ENCODE measurements around the gene PRIMPOL.
"Not testable (repeated sequence)": the region's sequence is repeated elsewhere in the genome, so short reads cannot be mapped to it uniquely, and the experiment has no call there.

PRIMPOL gene

GRCh38 chr4:184641022-184641421 lies 8.5 kb upstream of the PRIMPOL start:
- no peak for DNase-seq (ENCODE audit: low read depth, low spot score)

DNA sequence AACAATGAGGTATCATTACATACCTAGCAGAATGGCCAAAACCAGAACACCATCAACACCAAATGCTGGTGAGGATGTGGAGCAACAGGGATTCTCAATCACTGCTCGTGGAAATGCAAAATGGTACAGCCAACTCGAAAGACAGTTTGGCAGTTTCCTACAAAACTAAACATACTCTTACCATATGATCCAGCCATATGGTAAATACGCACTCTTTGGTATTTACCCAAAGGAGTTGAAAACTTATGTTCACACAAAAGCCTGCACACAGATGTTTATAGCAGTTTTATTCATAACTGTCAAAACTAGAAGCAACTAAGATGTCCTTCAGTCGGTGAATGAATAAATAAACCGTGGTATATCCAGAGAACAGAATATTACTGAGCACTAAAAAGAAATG lies 8.1 kb upstream of the PRIMPOL start:
- DNase-seq (ENCODE audit: low read depth, low spot score), result no peak

- DNase-seq (ENCODE audit: low read depth, low spot score), result no peak
Observed at GRCh38 chr4:184643731-184644130, 5.8 kb upstream of the PRIMPOL start.

DNA sequence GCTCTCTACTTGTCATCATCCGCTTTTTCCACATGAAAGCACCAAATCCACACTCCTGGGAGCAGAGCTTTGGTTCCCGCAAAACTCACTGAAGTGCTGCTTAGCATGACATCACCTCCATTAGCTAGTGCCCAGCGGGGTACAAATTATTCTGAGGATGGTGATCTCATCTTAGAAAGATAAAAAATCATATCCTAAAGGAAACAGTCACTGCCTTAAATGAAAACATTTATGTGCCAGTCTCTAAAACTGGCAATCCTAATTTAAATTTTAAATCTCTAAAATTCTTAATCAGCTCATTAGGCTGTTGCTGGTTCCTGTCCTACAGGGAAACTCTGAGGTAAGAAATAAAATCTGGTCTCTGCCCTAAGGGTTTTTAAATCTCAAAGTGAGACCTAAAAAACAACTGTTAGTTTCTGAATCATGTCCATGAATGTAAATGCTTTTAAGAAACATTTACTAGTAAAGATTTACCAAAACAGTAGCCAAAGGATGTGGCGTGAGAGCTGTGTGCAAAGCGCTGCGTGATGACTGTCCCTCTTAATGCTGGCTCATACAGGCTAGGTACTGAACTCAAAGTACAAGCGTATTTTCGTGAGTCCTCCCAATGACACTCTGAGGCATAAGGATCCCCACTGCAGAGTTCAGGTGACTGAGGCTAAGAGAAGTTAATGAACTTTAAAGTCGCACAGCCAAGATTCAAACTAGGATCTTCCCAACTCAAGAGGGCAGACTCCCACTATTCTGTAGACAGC lies 4.8 kb upstream of the PRIMPOL start:
- no peak for DNase-seq (ENCODE audit: low read depth, low spot score)

DNA sequence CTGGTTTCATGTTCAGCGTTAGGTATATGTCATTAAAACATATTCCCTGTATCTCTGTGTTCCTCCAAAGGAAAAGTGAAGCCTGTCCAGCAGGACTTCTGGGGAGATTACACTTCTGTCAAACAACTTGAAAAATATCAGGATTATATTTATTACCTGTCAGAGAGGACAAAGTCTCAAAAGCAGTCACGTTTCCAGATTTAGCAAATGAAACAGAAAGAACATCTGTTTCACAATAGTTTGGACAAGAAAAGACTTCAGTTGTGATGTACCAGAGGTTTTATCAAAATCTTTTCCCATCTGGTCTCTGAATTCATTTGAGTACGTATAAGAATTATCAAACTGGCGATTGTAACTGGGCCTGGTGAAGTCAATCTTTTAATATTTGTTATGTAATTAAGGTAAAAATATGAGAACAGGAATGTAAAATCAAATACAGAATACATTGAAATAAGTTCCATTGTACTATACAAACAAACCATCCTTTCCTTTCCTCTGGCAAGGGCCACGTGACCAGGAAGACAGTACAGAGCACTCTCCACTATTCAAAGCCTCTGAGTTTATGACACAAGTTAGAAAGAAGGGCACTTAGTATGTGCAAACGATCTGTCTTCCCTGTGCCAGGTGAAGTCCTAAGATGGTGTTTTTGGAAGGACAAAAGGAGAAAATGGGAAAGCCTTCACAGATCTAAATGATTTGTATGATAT lies 3.5 kb upstream of the PRIMPOL start:
- no peak for DNase-seq (ENCODE audit: low read depth, low spot score)

DNA sequence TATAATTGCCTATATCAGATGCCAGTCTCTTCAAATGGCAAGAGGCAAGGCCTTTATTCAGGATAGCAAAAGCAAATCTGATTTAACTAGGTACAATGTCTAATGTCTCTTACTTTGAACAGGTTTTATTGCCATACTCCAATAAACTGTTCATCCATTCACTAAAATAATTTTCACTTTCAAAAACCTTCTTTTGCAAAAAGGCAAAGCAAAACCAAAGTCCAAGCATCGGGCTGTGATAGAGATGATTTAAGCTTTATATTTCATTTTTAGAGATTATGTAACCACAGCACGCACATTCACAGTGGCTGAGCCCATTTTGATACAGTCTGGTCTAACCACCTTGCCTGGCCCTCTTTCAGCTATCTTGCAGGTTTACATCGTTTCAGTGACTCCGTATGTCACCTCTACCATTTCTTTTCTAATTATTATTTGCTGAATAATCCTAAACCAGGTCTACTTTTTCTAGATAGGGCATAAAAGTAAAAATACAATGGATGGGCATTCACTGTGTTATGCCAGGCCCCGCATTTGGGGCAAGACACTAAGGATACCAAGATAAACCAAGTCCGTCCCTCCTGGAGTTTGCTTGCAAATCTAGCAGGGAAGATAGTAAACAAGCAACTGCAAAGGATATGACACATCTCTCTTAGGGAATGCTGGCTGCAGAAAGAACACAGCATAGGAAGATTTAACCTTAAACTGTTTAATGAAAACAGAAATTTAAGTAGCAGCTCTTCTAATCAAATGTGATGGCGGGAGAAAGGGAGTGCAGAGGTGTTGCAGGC lies 2.1 kb upstream of the PRIMPOL start:
- DNase-seq (ENCODE audit: low read depth, low spot score), result no peak

DNA sequence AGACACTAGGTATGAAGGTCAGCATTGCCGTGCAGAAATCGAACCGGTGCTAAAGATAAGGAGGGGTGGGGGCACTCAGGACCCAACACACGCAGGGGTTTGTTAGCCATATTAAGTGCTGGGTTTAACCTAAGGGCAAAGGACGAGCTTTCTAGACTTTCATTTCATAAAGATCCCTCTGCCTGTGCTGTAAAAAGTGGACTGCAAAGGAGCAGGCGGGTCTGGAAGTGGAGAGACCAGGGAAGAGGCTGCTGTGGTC lies 1.6 kb upstream of the PRIMPOL start:
- no peak for DNase-seq (ENCODE audit: low read depth, low spot score)

DNA sequence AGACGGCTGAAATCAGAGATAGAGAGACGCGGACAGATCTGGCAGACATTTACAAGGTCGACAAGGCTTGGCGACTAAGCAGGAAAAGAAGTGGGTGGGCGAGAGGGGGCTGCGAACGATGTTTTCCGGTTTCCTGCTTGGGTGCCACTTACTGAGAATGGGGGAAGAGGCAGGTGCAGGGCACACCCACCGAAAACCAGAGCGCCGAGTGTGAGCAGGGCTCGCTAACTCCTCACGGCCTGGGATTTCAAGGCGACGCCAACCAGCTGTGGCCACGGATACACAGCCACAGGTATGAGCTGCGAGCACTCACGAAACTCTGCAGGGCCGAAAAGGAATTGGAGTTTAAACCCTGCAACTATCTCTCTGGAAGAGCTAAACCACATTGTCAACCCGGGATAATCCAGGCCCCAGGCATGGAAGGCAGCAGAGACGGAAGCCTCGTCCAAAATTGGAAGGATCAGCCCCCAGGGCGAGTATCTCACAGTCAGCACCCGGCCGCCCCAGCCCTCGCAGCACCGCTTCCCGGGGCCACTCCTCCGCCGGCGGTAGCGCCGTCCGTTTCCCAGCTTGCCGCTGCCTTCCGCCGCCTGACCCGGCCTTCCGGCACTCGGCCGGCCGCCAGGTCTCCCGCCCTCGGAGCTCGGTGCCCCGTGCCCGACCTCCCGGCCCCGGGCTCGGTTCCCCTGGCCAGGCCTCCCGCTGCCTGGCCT lies 1.1 kb upstream of the PRIMPOL start:
- DNase-seq (ENCODE audit: low read depth, low spot score), result peak; percentile 81

GRCh38 chr4:184649971-184650855 lies 675 bp downstream of the PRIMPOL start:
- DNase-seq (ENCODE audit: low read depth, low spot score), result peak; percentile 71

GRCh38 chr4:184651899-184652298 lies 2.4 kb downstream of the PRIMPOL start:
- DNase-seq (ENCODE audit: low read depth, low spot score), result peak; percentile 28

GRCh38 chr4:184652681-184653080 lies 3.1 kb downstream of the PRIMPOL start:
- DNase-seq (ENCODE audit: low read depth, low spot score), result not testable (repeated sequence)

DNA sequence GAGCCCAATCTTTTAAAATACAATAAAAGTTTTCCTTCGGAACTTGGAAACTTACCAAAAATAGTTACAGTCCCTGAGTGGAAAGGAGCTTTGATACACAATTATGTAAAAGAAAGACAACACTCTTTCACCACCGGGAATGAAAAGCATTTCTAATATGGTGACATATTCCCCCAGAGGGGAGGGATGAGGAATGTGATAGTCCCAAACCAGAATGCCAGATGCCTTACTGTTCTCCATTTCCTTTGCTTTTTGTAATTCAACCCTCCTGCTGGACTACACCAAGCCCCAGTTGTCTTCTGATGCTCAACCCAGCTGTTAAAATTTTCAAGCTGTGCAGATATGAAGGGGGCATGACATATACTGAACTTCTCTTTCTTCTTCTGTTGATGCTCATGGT lies 4.1 kb downstream of the PRIMPOL start:
- DNase-seq (ENCODE audit: low read depth, low spot score), result no peak

DNA sequence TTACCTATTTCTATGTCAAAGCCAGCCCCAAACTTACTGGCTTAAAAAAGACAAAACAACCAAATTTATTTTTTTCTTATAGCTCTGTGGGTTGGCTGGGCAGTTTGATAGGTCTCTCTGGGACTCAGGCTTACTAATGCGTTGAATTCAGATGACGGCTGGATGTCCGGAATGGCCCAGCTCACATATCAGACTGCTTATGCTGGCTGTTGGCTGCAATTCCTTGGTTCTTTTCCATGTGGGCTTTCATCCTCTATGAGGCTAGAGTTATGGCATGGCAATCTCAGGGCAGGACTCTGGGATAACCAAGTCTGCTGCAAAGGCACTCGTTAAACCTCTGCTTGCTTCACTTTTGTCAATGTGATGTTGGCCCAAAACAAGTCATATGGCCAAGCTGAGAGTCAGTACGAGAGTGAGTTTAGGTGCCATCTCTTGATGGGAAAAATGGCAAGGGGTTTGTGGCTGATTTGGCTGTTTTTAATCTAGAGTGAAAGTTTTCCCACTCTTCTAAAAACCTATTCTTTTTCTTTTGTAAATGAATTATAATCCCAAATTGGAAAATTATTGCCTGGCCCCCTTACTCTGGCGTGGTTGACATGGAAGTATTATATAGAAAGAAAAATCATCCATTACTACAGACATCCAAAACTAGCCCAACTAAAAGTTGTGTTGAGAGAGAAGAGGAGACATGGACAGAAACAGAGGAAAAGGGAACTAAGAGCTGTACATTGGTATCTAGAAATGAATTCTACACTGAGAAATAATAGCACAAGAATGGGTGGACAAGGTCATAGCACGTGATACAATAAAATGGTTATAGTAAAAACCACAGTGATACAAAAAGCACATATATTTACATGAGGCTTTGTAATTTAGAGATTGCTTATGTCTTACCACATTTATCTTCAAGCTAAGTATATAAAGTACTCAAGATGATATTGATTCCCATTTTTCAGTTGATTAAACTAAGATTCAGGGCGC lies 6.6 kb downstream of the PRIMPOL start:
- DNase-seq (ENCODE audit: low read depth, low spot score), result no peak

- DNase-seq (ENCODE audit: low read depth, low spot score), result no peak
Observed at GRCh38 chr4:184657144-184657543, 7.6 kb downstream of the PRIMPOL start.

GRCh38 chr4:184657820-184658219 lies 8.3 kb downstream of the PRIMPOL start:
- not testable (repeated sequence) for DNase-seq (ENCODE audit: low read depth, low spot score)

GRCh38 chr4:184660978-184661377 lies 11.4 kb downstream of the PRIMPOL start:
- no peak for DNase-seq (ENCODE audit: low read depth, low spot score)

- no peak for DNase-seq (ENCODE audit: low read depth, low spot score)
Observed at GRCh38 chr4:184662236-184662635, 12.7 kb downstream of the PRIMPOL start.

GRCh38 chr4:184664445-184665210 lies 15.1 kb downstream of the PRIMPOL start:
- peak; percentile 44 for DNase-seq (ENCODE audit: low read depth, low spot score)

DNA sequence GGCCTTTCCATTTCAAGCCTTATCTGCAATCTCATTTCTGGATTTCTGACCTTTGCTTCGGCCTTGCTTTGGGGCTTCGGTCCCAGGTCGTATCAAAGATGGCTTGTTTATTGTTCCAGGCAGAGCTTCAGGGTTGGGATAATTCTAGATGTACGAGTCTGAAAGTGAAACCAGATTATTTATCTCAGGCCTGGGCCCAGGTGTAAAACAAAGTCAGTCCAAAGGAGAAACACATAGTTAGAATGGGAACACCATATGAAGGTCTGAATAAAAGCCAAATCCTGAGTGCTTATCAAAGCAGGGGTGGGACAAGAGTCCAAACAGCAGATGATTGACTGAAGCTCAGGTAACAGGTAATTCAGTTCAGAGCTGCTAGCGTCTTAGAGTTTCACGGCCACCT lies 17.1 kb downstream of the PRIMPOL start:
- no peak for DNase-seq (ENCODE audit: low read depth, low spot score)
